Measurements from ENCODE around the gene ANO9.

Gene ANO9

GRCh38 chr11:369336-370018 is 72.3 kb downstream of the ANO9 start, which contains the start of gene B4GALNT4:
TSS of gene B4GALNT4 (plus strand) at chr11:369499. CDS start at chr11:369804, 305 bp downstream.
- DNase-seq (ENCODE audit: low spot score): no peak

- DNase-seq (ENCODE audit: low spot score): no peak
Observed at GRCh38 chr11:368414-369335, 73.1 kb downstream of the ANO9 start.

GRCh38 chr11:367956-368413 is 73.8 kb downstream of the ANO9 start:
- no peak for DNase-seq (ENCODE audit: low spot score)

Data from COLO829 (cell line).